Fibroblast of lung (primary cell): Measurements from ENCODE around the gene RAP1A.

ENCODE experiments used
- CTCF ChIP-seq, 2 donors: IDR thresholded peaks in 1 of 2; conservative IDR thresholded peaks in 1 of 2; 1 replicate in 1 of 2; 2 replicates in 1 of 2; pipeline ENCODE4 v1.5.1; 2011 to 2012; ENCODE audit warnings: low read length in 2 of 2, control low read depth in 1 of 2, inconsistent platforms in 1 of 2, low read depth in 1 of 2, mild to moderate bottlenecking in 1 of 2
- EZH2 ChIP-seq: IDR thresholded peaks from 2 replicates; pipeline ENCODE4 v1.5.1; 2012; ENCODE audit warnings: low read length, control low read depth, mild to moderate bottlenecking; ENCODE audit errors: missing control alignments

DNA sequence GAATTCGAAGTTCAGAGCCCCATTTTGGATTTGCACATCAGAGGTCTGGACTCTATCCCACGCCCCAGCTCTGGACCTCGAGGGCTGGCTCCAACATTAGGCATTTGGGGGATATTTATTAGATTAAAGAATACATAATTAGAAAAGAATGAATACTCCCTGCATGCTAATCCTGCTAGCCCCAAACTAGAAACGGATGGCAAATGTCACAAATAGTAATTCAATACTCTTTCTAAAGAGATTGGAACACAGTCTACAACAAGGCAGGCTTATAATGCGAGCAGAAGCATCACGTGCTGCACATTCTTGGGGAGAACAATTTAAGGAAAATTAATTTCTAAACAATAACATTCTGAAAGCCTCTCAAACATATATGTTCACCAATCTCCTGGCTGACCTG, 27.7 kb upstream of the RAP1A start:
- TF ChIP-seq CTCF (conservative IDR thresholded peaks at IDR 0.05 in 1 of 2, IDR thresholded peaks at IDR 0.05 in 1 of 2; ENCODE audit: low read depth in 1 of 2, low read length in 2 of 2) (no peak), EZH2 (no peak)
